Type B pancreatic cell (in vitro differentiated cells): Measurements from ENCODE around the gene PAPPA. TPM values are rescaled to one million over a fixed set of nuclear protein-coding genes. Genes with fewer than 3 reads are reported as not detected.

Experiments used
- DNase-seq: peaks from one replicate; pipeline ENCODE4 v3.0.0; 2021; ENCODE audit warnings: mixed read lengths; ENCODE audit not compliant: unreplicated experiment; ENCODE audit errors: extremely low spot score
- H3K27ac Mint-ChIP-seq: 2 replicates; pipeline ENCODE4 v1.8.0; 2021; ENCODE audit warnings: mild to moderate bottlenecking, mixed read lengths
- H3K27me3 Mint-ChIP-seq: 2 replicates; pipeline ENCODE4 v1.8.0; 2021; ENCODE audit warnings: mixed read lengths
- H3K36me3 Mint-ChIP-seq: 2 replicates; pipeline ENCODE4 v1.8.0; 2021; ENCODE audit warnings: mixed read lengths
- H3K4me1 Mint-ChIP-seq: one replicate; pipeline ENCODE4 v1.8.0; 2021; ENCODE audit warnings: mixed read lengths; ENCODE audit not compliant: unreplicated experiment
- H3K4me3 Mint-ChIP-seq: 2 replicates; pipeline ENCODE4 v1.8.0; 2021; ENCODE audit warnings: mild to moderate bottlenecking, mixed read lengths
- H3K9me3 Mint-ChIP-seq: 2 replicates; pipeline ENCODE4 v1.8.0; 2021; ENCODE audit warnings: mixed read lengths
- CTCF ChIP-seq: fragments of 200-600 bp; sonication (generic); conservative IDR thresholded peaks from 2 replicates; pipeline ENCODE4 v1.5.0; 2021; ENCODE audit warnings: antibody characterized with exemption, mild to moderate bottlenecking
- total RNA-seq: library from RNA; stranded (reverse); gene quantifications from 2 replicates; pipeline ENCODE4 v1.2.1, GENCODE V29; 2021; ENCODE audit warnings: low replicate concordance

PAPPA gene
- total RNA-seq, 1 donor from 2014 or later = 11.0 TPM

DNA sequence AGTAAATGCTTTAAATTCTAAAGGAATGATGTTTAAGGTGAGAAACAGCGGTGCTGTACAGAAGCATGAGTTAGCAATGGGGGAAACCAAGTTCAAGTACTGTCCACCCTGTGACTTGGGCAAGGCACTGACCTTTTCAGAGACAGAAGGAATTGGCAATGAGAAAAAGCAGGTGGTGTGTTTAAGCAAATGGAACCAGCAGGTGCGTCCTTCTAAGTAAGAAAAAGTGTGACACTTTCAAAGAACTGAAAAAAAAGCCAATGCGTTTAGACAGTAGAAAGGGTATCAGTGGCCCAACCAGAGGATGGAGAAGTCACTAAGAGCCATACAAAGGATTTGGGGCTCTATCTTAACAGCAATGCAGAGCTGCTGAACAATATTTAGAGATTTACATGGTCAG is 250.6 kb downstream of the PAPPA start:
- DNase-seq = no peak
- H3K36me3 Mint-ChIP-seq = no peaks in the 10 kb centered on the region
- no peaks in the 10 kb centered on the region for H3K27me3 Mint-ChIP-seq
- H3K27ac Mint-ChIP-seq = no peak overlapping the region
- H3K4me3 Mint-ChIP-seq = no peak overlapping the region
- H3K4me1 Mint-ChIP-seq = no peaks in the 10 kb centered on the region
- H3K9me3 Mint-ChIP-seq = no peaks in the 10 kb centered on the region
- no peak for TF ChIP-seq CTCF

GRCh38 chr9:116405321-116405720 is 251.7 kb downstream of the PAPPA start:
- Mint-ChIP-seq H3K36me3 (no peaks in the 10 kb centered on the region), H3K27ac (no peak overlapping the region), H3K4me3 (no peak overlapping the region), H3K9me3 (no peaks in the 10 kb centered on the region), H3K4me1 (no peaks in the 10 kb centered on the region), H3K27me3 (no peaks in the 10 kb centered on the region)
- no peak for TF ChIP-seq CTCF
- DNase-seq = no peak

DNA sequence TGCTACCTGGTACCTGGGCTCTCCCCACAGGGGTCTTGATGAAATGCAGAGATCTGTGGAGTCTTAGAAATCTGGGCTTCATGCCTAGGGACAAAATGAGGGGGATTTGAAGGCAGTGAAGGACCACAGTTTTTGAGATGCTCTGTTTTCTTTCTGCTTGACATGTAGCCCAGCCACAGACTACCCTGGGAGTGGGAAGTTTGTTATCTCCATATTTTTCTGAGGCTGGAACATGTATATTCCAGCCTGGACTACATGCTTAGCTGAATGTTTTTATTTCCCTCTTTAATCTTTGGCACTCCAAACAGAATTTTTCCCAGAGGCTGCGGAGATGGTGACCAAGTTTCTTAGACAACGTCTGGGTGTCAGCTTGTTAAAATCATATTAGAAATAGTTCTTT is 252.9 kb downstream of the PAPPA start:
- TF ChIP-seq CTCF = no peak
- no peak overlapping the region for H3K4me3 Mint-ChIP-seq
- no peak overlapping the region for H3K27ac Mint-ChIP-seq
- DNase-seq = no peak
- no peaks in the 10 kb centered on the region for H3K27me3 Mint-ChIP-seq
- H3K9me3 Mint-ChIP-seq = no peaks in the 10 kb centered on the region
- no peaks in the 10 kb centered on the region for H3K36me3 Mint-ChIP-seq
- no peaks in the 10 kb centered on the region for H3K4me1 Mint-ChIP-seq

GRCh38 chr9:116409129-116409528 is 255.5 kb downstream of the PAPPA start:
- no peak for TF ChIP-seq CTCF
- H3K27ac Mint-ChIP-seq = no peak overlapping the region
- no peaks in the 10 kb centered on the region for H3K27me3 Mint-ChIP-seq
- no peaks in the 10 kb centered on the region for H3K4me1 Mint-ChIP-seq
- no peak overlapping the region for H3K4me3 Mint-ChIP-seq
- no peak for DNase-seq
- H3K9me3 Mint-ChIP-seq = no peaks in the 10 kb centered on the region
- no peaks in the 10 kb centered on the region for H3K36me3 Mint-ChIP-seq

- no peak for DNase-seq
- no peaks in the 10 kb centered on the region for H3K36me3 Mint-ChIP-seq
- H3K27me3 Mint-ChIP-seq = no peaks in the 10 kb centered on the region
- no peaks in the 10 kb centered on the region for H3K9me3 Mint-ChIP-seq
- TF ChIP-seq CTCF = no peak
- no peak overlapping the region for H3K27ac Mint-ChIP-seq
- H3K4me1 Mint-ChIP-seq = peaks cover 2% of the 10 kb centered on the region
- no peak overlapping the region for H3K4me3 Mint-ChIP-seq
Observed at GRCh38 chr9:116409638-116410037, 256.0 kb downstream of the PAPPA start.

GRCh38 chr9:116411506-116411905 is 257.9 kb downstream of the PAPPA start:
- H3K27me3 Mint-ChIP-seq = no peaks in the 10 kb centered on the region
- H3K4me3 Mint-ChIP-seq = no peak overlapping the region
- H3K36me3 Mint-ChIP-seq = no peaks in the 10 kb centered on the region
- DNase-seq = no peak
- peaks cover 8% of the 10 kb centered on the region for H3K4me1 Mint-ChIP-seq
- no peak overlapping the region for H3K27ac Mint-ChIP-seq
- no peaks in the 10 kb centered on the region for H3K9me3 Mint-ChIP-seq
- no peak for TF ChIP-seq CTCF
